ENCODE measurements around the gene PRAMEF5. TPM values are rescaled to one million over a fixed set of nuclear protein-coding genes. Genes with fewer than 3 reads are reported as not detected.
"Not testable (repeated sequence)": the region's sequence is repeated elsewhere in the genome, so short reads cannot be mapped to it uniquely, and the experiment has no call there.

The PRAMEF5 gene
- total RNA-seq, 4 donors from 2014 or later: not detected

DNA sequence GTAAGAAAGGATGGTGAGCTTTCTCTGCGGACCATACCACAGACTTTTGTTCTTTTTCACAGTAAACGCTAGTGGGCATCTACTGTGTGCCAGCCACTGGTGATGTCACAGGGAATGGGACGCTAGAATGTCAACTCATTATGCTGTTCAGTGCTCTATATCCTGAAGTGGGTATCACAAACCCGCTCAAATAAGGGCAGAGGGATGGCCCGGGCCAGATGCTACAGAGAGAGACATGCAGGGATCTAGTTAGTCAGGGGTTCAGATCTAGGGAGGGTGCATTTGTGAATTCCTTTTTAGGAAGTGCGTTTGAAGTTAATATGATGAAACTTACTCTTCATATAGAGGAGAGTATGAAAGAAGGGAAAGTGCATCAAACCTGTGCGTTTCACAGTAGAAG is 6.9 kb upstream of the PRAMEF5 start:
- H3K4me3 ChIP-seq; H3K27ac ChIP-seq (replicated peaks in 1 of 4); H3K4me1 ChIP-seq; DNase-seq (ENCODE audit: extremely low spot score); H3K9me3 ChIP-seq; intact Hi-C loops (cut with DNase I); H3K36me3 ChIP-seq: not testable (repeated sequence)
- H3K27me3 ChIP-seq: peaks cover 0 to 19% (median 0%) of the 10 kb centered on the region in 4 donors
- 78% methylated on average over 7 of the region's 7 CpGs for WGBS

GRCh38 chr1:13265124-13265523 is 11.1 kb downstream of the PRAMEF5 start:
- H3K4me3 ChIP-seq; H3K27ac ChIP-seq (replicated peaks in 1 of 4); H3K27me3 ChIP-seq; intact Hi-C loops (cut with DNase I); DNase-seq (ENCODE audit: extremely low spot score); H3K36me3 ChIP-seq; H3K4me1 ChIP-seq; H3K9me3 ChIP-seq: not testable (repeated sequence)
- WGBS: no CpG with 5 or more reads among the region's 3 CpGs

DNA sequence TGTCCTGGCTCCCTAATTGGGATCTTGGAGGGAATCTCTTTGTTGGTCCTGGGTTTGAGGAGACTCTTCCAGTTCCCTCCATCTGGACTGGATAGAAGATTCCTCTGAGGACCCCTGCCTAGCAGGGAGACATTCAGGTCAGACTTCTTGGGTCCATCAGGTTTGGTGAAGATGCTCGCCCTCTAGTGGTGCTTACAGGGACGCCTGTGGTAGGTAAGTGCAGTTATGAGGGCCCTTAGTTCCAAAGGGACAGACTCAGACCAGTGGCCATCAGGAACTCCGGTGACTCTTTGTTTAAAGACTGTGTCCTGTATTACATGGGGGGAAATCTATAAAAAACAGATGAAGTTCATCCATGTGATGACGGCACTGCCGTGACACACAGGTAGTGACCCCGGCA is 23.0 kb downstream of the PRAMEF5 start:
- H3K4me1 ChIP-seq; H3K36me3 ChIP-seq; DNase-seq (ENCODE audit: extremely low spot score); intact Hi-C loops (cut with DNase I); H3K27me3 ChIP-seq; H3K27ac ChIP-seq (replicated peaks in 1 of 4); H3K9me3 ChIP-seq; H3K4me3 ChIP-seq: not testable (repeated sequence)
- WGBS: no CpG with 5 or more reads among the region's 6 CpGs

DNA sequence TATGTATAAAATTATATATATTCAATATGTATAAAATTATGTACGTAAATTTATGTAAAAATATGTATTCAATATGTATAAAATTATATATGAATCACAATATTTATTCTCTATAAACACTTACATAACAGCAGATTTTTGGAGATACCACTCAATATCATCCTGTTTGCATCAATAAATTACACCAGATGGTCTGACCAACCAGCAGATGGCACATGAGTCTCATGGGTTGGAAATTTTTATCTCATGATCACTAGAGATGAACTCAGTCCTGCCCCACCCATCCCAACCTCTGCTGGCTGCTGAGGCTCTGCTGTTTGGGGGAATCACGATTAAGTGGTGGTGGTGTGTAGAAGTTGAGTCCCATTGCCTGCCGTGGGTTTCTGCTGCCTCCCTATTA is 25.6 kb downstream of the PRAMEF5 start:
- H3K9me3 ChIP-seq; H3K27me3 ChIP-seq; H3K4me1 ChIP-seq; H3K27ac ChIP-seq (replicated peaks in 1 of 4); DNase-seq (ENCODE audit: extremely low spot score); H3K36me3 ChIP-seq; intact Hi-C loops (cut with DNase I); H3K4me3 ChIP-seq: not testable (repeated sequence)
- WGBS: 73% methylated on average over 3 of the region's 3 CpGs

- H3K36me3 ChIP-seq; intact Hi-C loops (cut with DNase I); H3K9me3 ChIP-seq; H3K27me3 ChIP-seq; DNase-seq (ENCODE audit: extremely low spot score); H3K27ac ChIP-seq (replicated peaks in 1 of 4); H3K4me1 ChIP-seq; H3K4me3 ChIP-seq: not testable (repeated sequence)
- WGBS: no CpG with 5 or more reads among the region's 1 CpG
Observed at GRCh38 chr1:13285037-13285436, 31.0 kb downstream of the PRAMEF5 start, which contains the start of gene PRAMEF8. TSS of gene PRAMEF8 (minus strand) at chr1:13285137. CDS start at chr1:13284091, 1,046 bp downstream.

DNA sequence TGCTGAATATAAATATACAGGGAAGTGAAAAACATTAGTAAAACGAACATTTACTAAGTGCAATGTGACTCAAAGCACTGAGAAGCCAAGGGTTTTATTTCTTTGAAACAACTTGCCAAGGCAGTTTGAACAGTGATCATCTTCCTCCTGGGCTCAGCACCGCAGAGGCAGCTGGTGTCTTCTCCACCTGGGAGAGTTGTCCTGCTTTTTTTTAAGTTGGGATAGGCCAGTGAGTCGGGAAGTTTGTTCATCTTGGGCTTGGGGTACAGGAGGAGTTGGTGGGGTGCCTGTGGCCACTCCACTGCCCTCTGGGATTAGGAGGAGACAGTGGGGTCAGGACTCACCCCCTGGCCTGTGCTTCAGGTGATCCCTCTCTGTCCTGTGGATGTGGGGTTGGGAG is 35.0 kb downstream of the PRAMEF5 start:
- no CpG with 5 or more reads among the region's 3 CpGs for WGBS
- H3K27me3 ChIP-seq; DNase-seq (ENCODE audit: extremely low spot score); H3K4me3 ChIP-seq; H3K4me1 ChIP-seq; H3K36me3 ChIP-seq; H3K27ac ChIP-seq (replicated peaks in 1 of 4); intact Hi-C loops (cut with DNase I); H3K9me3 ChIP-seq: not testable (repeated sequence)

DNA sequence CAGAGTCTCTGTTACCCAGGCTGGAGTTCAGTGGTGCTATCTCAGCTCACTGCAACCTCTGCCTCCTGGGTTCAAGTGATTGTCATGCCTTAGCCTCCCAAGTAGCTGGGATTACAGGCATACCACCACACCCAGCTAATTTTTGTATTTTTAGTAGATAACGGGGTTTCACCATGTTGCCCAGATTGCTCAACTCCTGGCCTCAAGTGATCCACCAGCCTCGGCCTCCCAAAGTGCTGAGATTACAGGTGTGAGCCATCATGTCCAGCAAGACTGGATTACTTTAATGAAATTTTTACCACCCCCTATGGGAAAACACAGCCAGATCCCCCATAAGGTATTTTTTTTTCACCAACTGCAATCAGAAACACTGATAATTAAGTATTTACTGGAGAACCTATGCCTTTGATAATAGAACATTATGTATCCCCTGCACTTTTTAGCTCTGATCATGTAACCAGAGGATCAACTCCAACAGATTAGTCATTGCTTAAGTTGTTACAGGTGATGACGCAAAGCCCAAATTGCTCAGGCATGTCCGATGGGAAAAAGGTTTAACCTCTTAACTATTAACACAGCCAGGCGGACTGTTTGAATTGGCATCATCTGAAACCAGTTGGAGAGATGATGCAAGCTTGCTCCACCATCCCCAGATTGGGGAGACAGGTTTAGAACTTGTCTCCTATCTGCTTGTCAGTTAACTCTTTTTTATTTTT is 43.4 kb downstream of the PRAMEF5 start:
- H3K9me3 ChIP-seq; H3K27me3 ChIP-seq; intact Hi-C loops (cut with DNase I); H3K4me1 ChIP-seq; H3K36me3 ChIP-seq; H3K27ac ChIP-seq (replicated peaks in 1 of 4); DNase-seq (ENCODE audit: extremely low spot score); H3K4me3 ChIP-seq: not testable (repeated sequence)
- 83% methylated on average over 1 of the region's 5 CpGs for WGBS

DNA sequence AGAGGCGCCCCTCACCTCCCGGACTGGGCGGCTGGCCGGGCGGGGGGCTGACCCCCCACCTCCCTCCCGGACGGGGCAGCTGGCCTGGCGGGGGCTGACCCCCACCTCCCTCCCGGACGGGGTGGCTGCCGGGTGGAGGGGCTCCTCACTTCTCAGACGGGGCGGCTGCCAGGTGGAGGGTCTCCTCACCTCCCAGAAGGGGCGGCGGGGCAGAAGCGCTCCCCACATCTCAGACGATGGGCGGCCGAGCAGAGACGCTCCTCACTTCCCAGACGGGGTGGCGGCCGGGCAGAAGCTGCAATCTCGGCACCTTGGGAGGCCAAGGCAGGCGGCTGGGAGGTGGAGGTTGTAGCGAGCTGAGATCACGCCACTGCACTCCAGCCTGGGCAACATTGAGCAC is 44.7 kb downstream of the PRAMEF5 start:
- H3K9me3 ChIP-seq; H3K36me3 ChIP-seq; intact Hi-C loops (cut with DNase I); H3K27me3 ChIP-seq; H3K4me3 ChIP-seq; H3K4me1 ChIP-seq; DNase-seq (ENCODE audit: extremely low spot score); H3K27ac ChIP-seq (replicated peaks in 1 of 4): not testable (repeated sequence)
- whole genome bisulfite sequencing: 100% methylated on average over 2 of the region's 27 CpGs

DNA sequence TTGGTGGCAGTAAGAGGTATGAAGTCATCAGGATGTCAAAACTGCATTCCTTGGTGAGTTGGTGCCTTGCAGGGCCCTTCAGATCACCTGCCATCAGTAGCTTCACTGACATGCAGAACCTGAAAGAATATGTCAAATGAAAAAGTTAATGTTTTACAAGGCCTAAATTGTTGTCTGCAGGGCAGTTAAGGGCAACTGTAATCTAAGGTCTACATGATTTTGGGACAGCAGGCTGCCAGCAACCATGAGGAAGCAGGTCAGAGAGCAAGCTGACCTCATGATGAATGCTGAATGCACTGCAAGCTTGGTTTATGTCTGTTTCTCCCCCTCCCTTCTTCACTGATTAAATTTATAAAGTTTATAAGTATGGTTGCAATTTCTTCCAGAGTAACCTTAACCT is 48.2 kb downstream of the PRAMEF5 start:
- H3K27me3 ChIP-seq; H3K9me3 ChIP-seq; H3K36me3 ChIP-seq; intact Hi-C loops (cut with DNase I); H3K4me1 ChIP-seq; H3K27ac ChIP-seq (replicated peaks in 1 of 4); DNase-seq (ENCODE audit: extremely low spot score); H3K4me3 ChIP-seq: not testable (repeated sequence)

- H3K4me3 ChIP-seq; H3K4me1 ChIP-seq; H3K36me3 ChIP-seq; DNase-seq (ENCODE audit: extremely low spot score); H3K27me3 ChIP-seq; H3K27ac ChIP-seq (replicated peaks in 1 of 4); intact Hi-C loops (cut with DNase I); H3K9me3 ChIP-seq: not testable (repeated sequence)
- no CpG with 5 or more reads among the region's 1 CpG for WGBS
Observed at GRCh38 chr1:13303239-13303638, 49.2 kb downstream of the PRAMEF5 start, which contains the start of gene PRAMEF33. TSS of gene PRAMEF33 (plus strand) at chr1:13303539. CDS start at chr1:13305955, 2,416 bp downstream.

Small RNAs within 50 kb of the gene (small RNA-seq; reads per million reads assigned to genes)
- 0 reads per million in 3 donors for gene RNU6-771P

Other genes starting within 250 kb of the PRAMEF5 start
- gene PRAMEF27, start 197.6 kb upstream of the PRAMEF5 start, total RNA-seq: not detected
- not detected for gene HNRNPCL3, start 193.4 kb upstream of the PRAMEF5 start, total RNA-seq
- not detected for gene PRAMEF25, start 183.4 kb upstream of the PRAMEF5 start, total RNA-seq
- gene HNRNPCL2, start 137.3 kb upstream of the PRAMEF5 start, total RNA-seq: not detected
- gene PRAMEF26, start 98.2 kb upstream of the PRAMEF5 start, total RNA-seq: not detected
- not detected for gene HNRNPCL4, start 88.6 kb upstream of the PRAMEF5 start, total RNA-seq
- gene PRAMEF9, start 82.3 kb upstream of the PRAMEF5 start, total RNA-seq: not detected
- not detected for gene PRAMEF13, start 52.8 kb upstream of the PRAMEF5 start, total RNA-seq
- not detected for gene PRAMEF18, start 28.0 kb upstream of the PRAMEF5 start, total RNA-seq
- gene PRAMEF8, start 30.9 kb downstream of the PRAMEF5 start, total RNA-seq: not detected
- not detected for gene PRAMEF33, start 49.3 kb downstream of the PRAMEF5 start, total RNA-seq
- not detected for gene PRAMEF15, start 61.4 kb downstream of the PRAMEF5 start, total RNA-seq
- gene PRAMEF14, start 92.9 kb downstream of the PRAMEF5 start, total RNA-seq: not detected
- not detected for gene PRAMEF19, start 117.7 kb downstream of the PRAMEF5 start, total RNA-seq
- not detected for gene PRAMEF17, start 135.4 kb downstream of the PRAMEF5 start, total RNA-seq
- not detected for gene PRAMEF20, start 156.3 kb downstream of the PRAMEF5 start, total RNA-seq